ENCODE data around the gene UCKL1. TPM values are rescaled to one million over a fixed set of nuclear protein-coding genes. Genes with fewer than 3 reads are reported as not detected.

The UCKL1 gene
- 10 to 100 TPM; 16.6 to 31.0 (median 24.1) TPM for total RNA-seq

DNA sequence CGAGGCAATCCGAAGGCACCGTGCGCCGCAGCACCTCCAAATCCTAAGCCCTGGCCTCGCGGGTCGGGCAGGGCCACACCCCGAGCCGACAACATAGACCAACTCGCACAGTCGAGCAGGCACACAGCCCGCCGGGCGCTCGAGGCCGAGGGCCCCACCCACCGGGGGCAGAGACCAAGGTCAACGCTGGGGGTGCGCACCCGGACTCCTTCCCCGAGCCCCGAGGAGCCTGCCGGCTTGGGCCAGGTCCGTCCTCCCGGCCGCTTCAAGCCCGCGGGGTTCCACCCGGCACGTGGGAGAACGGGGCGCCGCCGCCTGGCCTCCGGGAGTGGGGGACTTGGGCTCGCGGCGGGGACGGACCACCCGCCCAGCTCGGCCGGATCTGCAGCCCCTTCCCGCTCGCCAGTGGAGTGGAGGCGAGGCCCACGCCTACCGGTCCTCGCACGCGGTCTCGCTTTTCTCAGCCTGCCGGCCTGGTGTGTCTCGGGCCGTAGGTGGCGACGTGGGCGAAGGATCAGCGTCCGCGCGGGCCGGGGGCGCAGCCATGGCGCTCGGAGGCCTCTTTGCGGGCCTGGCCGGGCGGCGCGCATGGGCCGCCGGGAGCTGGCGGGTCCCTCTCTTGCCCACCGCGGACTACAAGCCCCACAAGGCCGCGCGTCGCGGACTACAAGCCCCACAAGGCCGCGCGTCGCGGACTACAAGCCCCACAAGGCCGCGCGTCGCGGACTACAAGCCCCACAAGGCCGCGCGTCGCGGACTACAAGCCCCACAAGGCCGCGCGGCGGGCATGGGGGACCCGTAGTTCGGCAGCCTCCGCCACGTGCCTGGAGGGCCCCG, at the start of gene UCKL1:
TSS of gene UCKL1 (minus strand) at position 590 of the 837 bp plus-strand sequence. CDS start at position 546, 44 bp downstream.
- TF ChIP-seq, protein P1, sequence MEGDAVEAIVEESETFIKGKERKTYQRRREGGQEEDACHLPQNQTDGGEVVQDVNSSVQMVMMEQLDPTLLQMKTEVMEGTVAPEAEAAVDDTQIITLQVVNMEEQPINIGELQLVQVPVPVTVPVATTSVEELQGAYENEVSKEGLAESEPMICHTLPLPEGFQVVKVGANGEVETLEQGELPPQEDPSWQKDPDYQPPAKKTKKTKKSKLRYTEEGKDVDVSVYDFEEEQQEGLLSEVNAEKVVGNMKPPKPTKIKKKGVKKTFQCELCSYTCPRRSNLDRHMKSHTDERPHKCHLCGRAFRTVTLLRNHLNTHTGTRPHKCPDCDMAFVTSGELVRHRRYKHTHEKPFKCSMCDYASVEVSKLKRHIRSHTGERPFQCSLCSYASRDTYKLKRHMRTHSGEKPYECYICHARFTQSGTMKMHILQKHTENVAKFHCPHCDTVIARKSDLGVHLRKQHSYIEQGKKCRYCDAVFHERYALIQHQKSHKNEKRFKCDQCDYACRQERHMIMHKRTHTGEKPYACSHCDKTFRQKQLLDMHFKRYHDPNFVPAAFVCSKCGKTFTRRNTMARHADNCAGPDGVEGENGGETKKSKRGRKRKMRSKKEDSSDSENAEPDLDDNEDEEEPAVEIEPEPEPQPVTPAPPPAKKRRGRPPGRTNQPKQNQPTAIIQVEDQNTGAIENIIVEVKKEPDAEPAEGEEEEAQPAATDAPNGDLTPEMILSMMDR (IDR thresholded peaks at IDR 0.05): no peak
- peak; percentile 82 to 91 for TF ChIP-seq POLR2AphosphoS5 (IDR thresholded peaks at IDR 0.05)
- no peak for TF ChIP-seq EP300 (IDR thresholded peaks at IDR 0.05)
- TF ChIP-seq POLR2A (IDR thresholded peaks at IDR 0.05; ENCODE audit: low read depth): peak; percentile 66
- no peaks in the 10 kb centered on the region for H3K27me3 ChIP-seq
- H3K27ac ChIP-seq (replicated peaks in 1 of 4): peak within 1 kb of the TSS; percentile 90 to 97 (median 94)
- DNase-seq (ENCODE audit: extremely low spot score): no peak
- peaks cover 58 to 63% (median 63%) of the 10 kb centered on the region in 4 donors for H3K4me1 ChIP-seq
- intact Hi-C loops (cut with DNase I): no loop called here
- H3K9me3 ChIP-seq: no peaks in the 10 kb centered on the region
- peak within 1 kb of the TSS; percentile 93 to 100 (median 94) for H3K4me3 ChIP-seq
- no CpG with 5 or more reads among the region's 105 CpGs for WGBS
- peaks cover 0 to 27% (median 25%) of the 10 kb centered on the region in 4 donors for H3K36me3 ChIP-seq

DNA sequence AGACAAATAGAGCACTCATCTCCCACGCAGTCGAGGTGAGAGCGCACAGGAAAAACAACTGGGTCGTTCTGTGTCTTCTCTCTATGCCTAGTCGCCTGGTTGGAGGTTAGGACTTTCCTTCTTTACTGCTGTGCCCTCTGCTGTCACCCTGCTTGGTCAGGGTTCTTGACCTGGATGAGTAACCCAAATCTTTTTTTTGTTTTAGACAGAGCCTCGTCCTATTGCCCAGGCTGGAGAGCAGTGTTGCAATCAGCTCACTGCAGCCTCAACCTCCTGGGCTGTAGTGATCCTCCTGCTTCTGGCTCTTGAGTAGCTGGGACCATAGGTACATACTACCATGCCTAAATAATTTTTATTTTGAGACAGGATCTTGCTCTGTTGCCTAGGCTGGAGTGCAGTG, 49.2 kb upstream of the UCKL1 start:
- Histone ChIP-seq H3K4me1 (peaks cover 4 to 26% (median 10%) of the 10 kb centered on the region in 4 donors), H3K27ac (replicated peaks in 1 of 4) (no peak overlapping the region), H3K9me3 (no peaks in the 10 kb centered on the region), H3K4me3 (no peak overlapping the region), H3K27me3 (no peaks in the 10 kb centered on the region), H3K36me3 (peaks cover 40 to 98% (median 94%) of the 10 kb centered on the region in 4 donors)
- WGBS: 88% methylated on average over 6 of the region's 6 CpGs
- TF ChIP-seq, protein P1 (IDR thresholded peaks at IDR 0.05): no peak
- no peak for TF ChIP-seq POLR2A (IDR thresholded peaks at IDR 0.05; ENCODE audit: low read depth)
- no peak for TF ChIP-seq EP300 (IDR thresholded peaks at IDR 0.05)
- TF ChIP-seq POLR2AphosphoS5 (IDR thresholded peaks at IDR 0.05): no peak
- DNase-seq (ENCODE audit: extremely low spot score): no peak
- intact Hi-C loops (cut with DNase I): no loop called here

DNA sequence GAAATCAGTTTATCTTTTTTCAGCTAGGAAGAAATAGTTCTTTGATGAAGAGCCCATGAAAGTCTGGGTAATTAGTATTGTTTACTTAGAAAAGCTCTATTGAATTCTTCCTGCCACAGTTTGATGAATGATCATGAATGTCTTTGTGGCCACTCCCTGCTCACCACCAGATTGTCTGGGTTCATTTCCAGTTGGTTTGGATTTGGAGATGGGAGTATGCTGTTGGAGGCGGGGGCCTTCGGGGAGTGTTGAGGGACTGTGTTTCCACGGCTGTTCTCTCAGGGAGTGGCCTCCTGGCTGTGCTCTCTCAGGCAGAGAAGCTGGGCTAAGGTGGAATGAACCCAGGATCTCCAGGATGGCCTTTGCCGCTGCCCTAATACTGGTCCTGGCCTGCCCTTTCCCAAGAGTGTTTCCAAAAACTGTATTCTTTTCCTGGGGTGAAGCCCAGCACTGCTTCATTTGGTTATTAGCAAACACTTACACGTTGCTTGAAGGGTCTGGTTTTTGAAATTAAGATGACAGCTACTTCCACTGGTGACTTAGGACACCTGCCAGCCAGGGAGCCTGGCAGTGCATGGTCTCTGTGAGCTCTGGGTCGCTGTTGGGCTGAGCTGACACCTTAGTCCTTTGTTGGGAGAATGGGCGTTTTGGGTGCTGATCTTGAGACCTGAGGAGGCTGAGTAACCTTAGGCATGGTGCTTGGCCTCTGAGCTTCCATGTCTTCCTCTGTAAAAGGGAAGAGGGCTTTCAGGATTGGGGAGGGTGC, 47.9 kb upstream of the UCKL1 start:
- Histone ChIP-seq H3K27ac (replicated peaks in 1 of 4) (no peak overlapping the region), H3K4me3 (no peak overlapping the region), H3K9me3 (no peaks in the 10 kb centered on the region), H3K36me3 (peaks cover 45 to 98% (median 95%) of the 10 kb centered on the region in 4 donors), H3K4me1 (peaks cover 4 to 26% (median 10%) of the 10 kb centered on the region in 4 donors), H3K27me3 (no peaks in the 10 kb centered on the region)
- DNase-seq (ENCODE audit: extremely low spot score): no peak
- 77% methylated on average over 6 of the region's 7 CpGs for WGBS
- TF ChIP-seq POLR2A (IDR thresholded peaks at IDR 0.05; ENCODE audit: low read depth) (no peak), EP300 (IDR thresholded peaks at IDR 0.05) (no peak), POLR2AphosphoS5 (IDR thresholded peaks at IDR 0.05) (no peak)
- TF ChIP-seq, protein P1 (IDR thresholded peaks at IDR 0.05): no peak
- intact Hi-C loops (cut with DNase I): no loop called here

DNA sequence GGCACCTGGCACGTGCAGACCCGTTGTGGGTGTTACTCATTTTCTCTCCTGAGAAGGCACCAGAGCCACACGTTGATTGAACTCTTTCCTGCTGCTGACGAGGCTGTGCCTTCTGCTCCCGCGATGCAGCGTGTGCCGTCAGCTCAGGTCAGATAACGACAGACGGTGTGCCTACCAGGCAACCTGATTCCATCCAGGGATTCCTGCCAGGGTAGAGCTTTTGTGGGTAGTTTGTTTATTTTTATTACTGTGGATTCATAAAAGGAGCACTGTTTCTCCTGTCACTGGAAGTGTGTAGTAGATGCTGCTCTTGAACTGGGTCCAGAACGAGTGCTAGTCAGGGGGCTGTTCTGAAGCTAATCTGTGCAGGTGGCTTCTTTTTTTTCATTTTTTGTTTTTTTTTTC, 45.4 kb upstream of the UCKL1 start:
- DNase-seq (ENCODE audit: extremely low spot score): no peak
- intact Hi-C loops (cut with DNase I): no loop called here
- peaks cover 4 to 21% (median 10%) of the 10 kb centered on the region in 4 donors for H3K4me1 ChIP-seq
- peak overlapping the region in 2 of 4 donors; percentile 16 to 42 for H3K27ac ChIP-seq (replicated peaks in 1 of 4)
- no peaks in the 10 kb centered on the region for H3K9me3 ChIP-seq
- TF ChIP-seq, protein P1 (IDR thresholded peaks at IDR 0.05): no peak
- no peak for TF ChIP-seq POLR2A (IDR thresholded peaks at IDR 0.05; ENCODE audit: low read depth)
- no peak for TF ChIP-seq POLR2AphosphoS5 (IDR thresholded peaks at IDR 0.05)
- no peak for TF ChIP-seq EP300 (IDR thresholded peaks at IDR 0.05)
- 43% methylated on average over 11 of the region's 11 CpGs for WGBS
- no peak overlapping the region for H3K4me3 ChIP-seq
- H3K27me3 ChIP-seq: no peaks in the 10 kb centered on the region
- peaks cover 69 to 99% (median 98%) of the 10 kb centered on the region in 4 donors for H3K36me3 ChIP-seq
